Adrenal gland (tissue), 12 donors: ENCODE results near the gene PDS5B. TPM values are rescaled to one million over a fixed set of nuclear protein-coding genes. Genes with fewer than 3 reads are reported as not detected.
A peak's percentile ranks its signal among the peaks of the same experiment; 100 is the strongest.
"Not testable (repeated sequence)": the region's sequence is repeated elsewhere in the genome, so short reads cannot be mapped to it uniquely, and the experiment has no call there.

Source experiments
- DNase-seq, 7 donors: peaks; one replicate each; pipeline ENCODE4 v3.0.0-alpha.2; 2019 to 2020
- H3K27ac ChIP-seq, 5 donors: fragments of 200-600 bp; sonication (generic) in 4 of 5; 1 replicate in 3 of 5; 2 replicates in 2 of 5; pipeline versions ENCODE4 v1.5.1 to v1.8.0; 2016 to 2020; ENCODE audit warnings: mild to moderate bottlenecking in 1 of 5
- H3K27me3 ChIP-seq: fragments of 200-600 bp; 2 replicates; pipeline ENCODE4 v1.8.0; 2021
- H3K36me3 ChIP-seq, 2 donors: fragments of 200-600 bp; replicated peaks in 1 of 2; 1 replicate in 1 of 2; 2 replicates in 1 of 2; pipeline versions ENCODE4 v1.5.1 to v1.8.0; 2018 to 2022
- H3K4me1 ChIP-seq, 2 donors: fragments of 200-600 bp; replicated peaks in 1 of 2; 1 replicate in 1 of 2; 2 replicates in 1 of 2; pipeline versions ENCODE4 v1.5.1 to v1.8.0; 2018 to 2021
- H3K4me3 ChIP-seq, 4 donors: fragments of 200-600 bp; sonication (generic) in 3 of 4; one replicate each; pipeline ENCODE4 v1.5.1; 2016 to 2018
- H3K9me3 ChIP-seq, 3 donors: fragments of 200-600 bp; sonication (generic) in 1 of 3; replicated peaks in 1 of 3; 1 replicate in 2 of 3; 2 replicates in 1 of 3; pipeline versions ENCODE4 v1.5.1 to v1.8.0; 2016 to 2021
- CTCF ChIP-seq, 6 experiments: fragments of 450-650 bp in 4 of 6; fragments of 200-600 bp in 2 of 6; sonication (generic) in 1 of 6; IDR thresholded peaks; 1 replicate in 5 of 6; 2 replicates in 1 of 6; pipeline versions ENCODE4 v1.5.1 to v1.8.0; 2016 to 2021; ENCODE audit warnings: antibody characterized with exemption in 6 of 6, mild to moderate bottlenecking in 2 of 6, moderate library complexity in 1 of 6
- POLR2A ChIP-seq, 2 donors: fragments of 450-650 bp; IDR thresholded peaks; one replicate each; pipeline ENCODE4 v1.6.1; 2017; ENCODE audit warnings: antibody characterized with exemption in 2 of 2, mild to moderate bottlenecking in 2 of 2, moderate library complexity in 1 of 2
- WGBS, 4 donors: extraction: QIAGEN DNeasy Blood & Tissue Kit in 2 of 4; methylation state at CpG; one replicate each; pipeline versions ENCODE4 v1.1.5 to v1.1.7; 2013 to 2017; 5-methylcytosine and 5-hydroxymethylcytosine counted together
- intact Hi-C, 2 donors: fragments of 100-400 bp; cut with DNase I; formaldehyde crosslinking; loops; one replicate each; pipeline versions ENCODE4 v1.14.1 to v1.15.0; 2022 to 2023
- polyA plus RNA-seq, 3 donors: library from polyadenylated mRNA; stranded (reverse); fragments of 200-250 nt in 2 of 3; fragments of 350-450 nt in 1 of 3; fragmentation: Illumina TruSeq in 1 of 3; extraction: RNeasy Lipid Tissue Mini Kit (QIAGEN cat#74804) in 1 of 3; gene quantifications; one replicate each; pipeline ENCODE4 v1.2.3, GENCODE V29; 2013 to 2014
- total RNA-seq, 9 donors: library from RNA; depleted of rRNA in 4 of 9; stranded (reverse); fragments of >200 nt in 4 of 9; fragments of 120-200 nt in 1 of 9; fragmentation: NEBNext Ultra II Directional in 1 of 9; extraction: Animal tissue kit (Norgen Biotek cat#: 25700) in 1 of 9; gene quantifications; one replicate each; pipeline versions ENCODE4 v1.1.0 to v1.2.4, GENCODE V29; 2013 to 2023
- donor health status: healthy with polysubstance abuse.
- donor health status: Bipolar disorder and iron deficiency.
- donor health status: DM: yes; HTN: yes; CAD: no.
- donor health status: DM: no; HTN: no; CAD: no.
- donor health status: DM: no; HTN: no; CAD: no.
- donor health status: DM: yes; HTN: yes; CAD: no.

The PDS5B gene
- total and polyA plus RNA-seq, 12 donors = 3.9 to 59.4 (median 30.2) TPM

DNA sequence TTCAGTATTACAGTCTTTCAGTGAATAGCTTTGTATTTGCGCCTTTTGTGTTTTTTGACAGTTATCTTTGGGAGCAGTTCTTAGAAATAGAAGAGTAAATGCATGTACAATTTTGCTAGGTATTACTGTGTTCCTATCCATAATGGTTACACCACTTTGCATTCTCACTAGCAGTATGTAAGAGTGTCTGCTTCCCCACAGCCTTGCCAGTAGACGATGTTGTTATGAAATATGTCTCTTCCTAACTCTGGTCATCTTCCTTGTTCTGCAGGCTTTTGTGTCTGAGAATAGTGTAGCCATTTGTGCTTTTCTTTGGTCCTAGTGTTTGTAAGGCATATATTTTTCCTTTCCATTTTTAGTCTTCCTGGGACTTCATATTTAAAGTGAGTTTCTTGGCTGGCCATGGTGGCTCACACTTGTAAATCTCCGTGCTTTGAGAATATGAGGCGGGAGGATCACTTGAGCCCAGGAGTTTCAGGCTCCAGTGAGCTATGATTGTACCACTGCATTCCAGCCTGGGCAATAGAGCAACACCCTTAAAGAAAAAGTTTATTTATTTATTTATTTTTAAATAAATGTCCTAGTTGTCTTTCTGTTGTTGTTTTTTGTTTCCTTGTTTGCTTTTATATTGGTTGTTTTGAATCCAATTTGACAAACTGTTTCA lies 140.3 kb downstream of the PDS5B start:
- Histone ChIP-seq H3K4me3 (no peak overlapping the region), H3K9me3 (no peaks in the 10 kb centered on the region), H3K36me3 (no peaks in the 10 kb centered on the region), H3K27me3 (no peaks in the 10 kb centered on the region), H3K27ac (no peak overlapping the region), H3K4me1 (peaks cover 12 to 13% of the 10 kb centered on the region in 2 donors)
- DNase-seq = no peak
- intact Hi-C loops = no loop called here
- no peak for TF ChIP-seq CTCF (IDR thresholded peaks at IDR 0.05)
- no peak for TF ChIP-seq POLR2A (IDR thresholded peaks at IDR 0.05)
- WGBS, 4 donors = 92 to 95% (median 93%) methylated on average over 4 of the region's 4 CpGs

- Histone ChIP-seq H3K9me3 (no peaks in the 10 kb centered on the region), H3K4me3 (no peak overlapping the region), H3K36me3 (no peaks in the 10 kb centered on the region), H3K4me1 (peaks cover 11 to 19% of the 10 kb centered on the region in 2 donors), H3K27ac (no peak overlapping the region), H3K27me3 (no peaks in the 10 kb centered on the region)
- WGBS, 4 donors = 66 to 86% (median 70%) methylated on average over 3 of the region's 3 CpGs
- intact Hi-C loops = no loop called here
- TF ChIP-seq CTCF (IDR thresholded peaks at IDR 0.05) (no peak), POLR2A (IDR thresholded peaks at IDR 0.05) (no peak)
- DNase-seq = no peak
Observed at GRCh38 chr13:32728327-32728726, 142.1 kb downstream of the PDS5B start.

DNA sequence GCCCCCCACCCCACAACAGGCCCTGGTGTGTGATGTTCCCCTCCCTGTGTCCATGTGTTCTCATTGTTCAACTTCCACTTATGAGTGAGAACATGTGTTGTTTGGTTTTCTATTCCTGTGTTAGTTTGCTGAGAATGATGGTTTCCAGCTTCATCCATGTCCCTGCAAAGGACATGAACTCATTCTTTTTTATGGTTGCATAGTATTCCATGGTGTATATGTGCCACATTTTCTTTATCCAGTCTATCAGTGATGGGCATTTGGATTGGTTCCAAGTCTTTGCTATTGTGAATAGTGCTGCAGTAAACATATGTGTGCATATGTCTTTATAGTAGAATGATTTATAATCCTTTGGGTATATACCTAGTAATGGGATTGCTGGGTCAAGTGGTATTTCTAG lies 142.8 kb downstream of the PDS5B start:
- DNase-seq, H3K36me3 ChIP-seq, intact Hi-C loops, H3K4me3 ChIP-seq, H3K27ac ChIP-seq, H3K27me3 ChIP-seq, H3K9me3 ChIP-seq: not testable (repeated sequence)
- peaks cover 3 to 13% of the 10 kb centered on the region in 2 donors for H3K4me1 ChIP-seq

- 80 to 89% (median 89%) methylated on average over 3 of the region's 3 CpGs for WGBS, 4 donors
- peaks cover under 1 to 17% of the 10 kb centered on the region in 2 donors for H3K4me1 ChIP-seq
- H3K4me3 ChIP-seq = no peak overlapping the region
- no peak overlapping the region for H3K27ac ChIP-seq
- intact Hi-C loops = no loop called here
- no peaks in the 10 kb centered on the region for H3K9me3 ChIP-seq
- H3K27me3 ChIP-seq = no peaks in the 10 kb centered on the region
- TF ChIP-seq POLR2A (IDR thresholded peaks at IDR 0.05) (no peak), CTCF (IDR thresholded peaks at IDR 0.05) (no peak)
- DNase-seq = no peak
- H3K36me3 ChIP-seq = no peaks in the 10 kb centered on the region
Observed at GRCh38 chr13:32731074-32731473, 144.8 kb downstream of the PDS5B start.

GRCh38 chr13:32731576-32731975 lies 145.3 kb downstream of the PDS5B start:
- Histone ChIP-seq H3K4me3 (no peak overlapping the region), H3K36me3 (no peaks in the 10 kb centered on the region), H3K27ac (peak overlapping the region in 1 of 5 donors; percentile 28), H3K9me3 (no peaks in the 10 kb centered on the region), H3K4me1 (peaks cover 5 to 22% of the 10 kb centered on the region in 2 donors), H3K27me3 (no peaks in the 10 kb centered on the region)
- TF ChIP-seq CTCF (IDR thresholded peaks at IDR 0.05) (no peak), POLR2A (IDR thresholded peaks at IDR 0.05) (no peak)
- DNase-seq = peak in 3 of 7 donors; percentile 22 to 27 (median 23)
- intact Hi-C loops = no loop called here
- WGBS, 4 donors = 21 to 35% (median 27%) methylated on average over 2 of the region's 2 CpGs
